Lower lobe of right lung (tissue), 2 donors: Measurements from ENCODE around the gene OGG1. TPM values are rescaled to one million over a fixed set of nuclear protein-coding genes. Genes with fewer than 3 reads are reported as not detected.

Source experiments
- ATAC-seq, 2 donors: fragments of 200-7000 bp; cut with Tn5 transposase; one replicate each; pipeline ENCODE4 v1.9.1; 2020 to 2022; ENCODE audit warnings: mild to moderate bottlenecking in 2 of 2, moderate library complexity in 2 of 2
- DNase-seq: peaks from one replicate; pipeline ENCODE4 v3.0.0-alpha.2; 2020
- H3K27ac ChIP-seq: fragments of 200-600 bp; one replicate; pipeline ENCODE4 v1.8.0; 2022
- H3K27me3 ChIP-seq: fragments of 200-600 bp; one replicate; pipeline ENCODE4 v1.8.0; 2022; ENCODE audit warnings: low read depth
- H3K36me3 ChIP-seq: fragments of 200-600 bp; one replicate; pipeline ENCODE4 v1.8.0; 2022; ENCODE audit warnings: mild to moderate bottlenecking
- H3K4me1 ChIP-seq: fragments of 200-600 bp; one replicate; pipeline ENCODE4 v1.8.0; 2022
- H3K4me3 ChIP-seq: fragments of 200-600 bp; one replicate; pipeline ENCODE4 v1.8.0; 2022; ENCODE audit warnings: mild to moderate bottlenecking
- H3K9me3 ChIP-seq: fragments of 200-600 bp; one replicate; pipeline ENCODE4 v1.8.0; 2022
- CTCF ChIP-seq: fragments of 200-600 bp; IDR thresholded peaks from one replicate; pipeline ENCODE4 v1.8.0; 2022; ENCODE audit warnings: antibody characterized with exemption, mild to moderate bottlenecking
- intact Hi-C: fragments of 100-400 bp; cut with DNase I; formaldehyde crosslinking; loops from one replicate; pipeline ENCODE4 v1.11.0; 2022
- total RNA-seq: library from RNA; stranded (reverse); fragmentation: NEBNext Ultra II Directional; extraction: Animal tissue kit (Norgen Biotek cat#: 25700); gene quantifications from one replicate; pipeline ENCODE4 v1.2.1, GENCODE V29; 2021
- donor health status: DM: no; HTN: yes; CAD: no; lungs with severe emphysema.

OGG1 gene
- total RNA-seq, 1 donor from 2014 or later = 21.5 TPM

GRCh38 chr3:9781978-9782603 is 32.3 kb downstream of the OGG1 start:
- Histone ChIP-seq H3K27ac (no peak overlapping the region), H3K9me3 (no peaks in the 10 kb centered on the region), H3K27me3 (no peaks in the 10 kb centered on the region), H3K4me1 (peaks cover 26% of the 10 kb centered on the region), H3K4me3 (no peak overlapping the region), H3K36me3 (peaks cover 71% of the 10 kb centered on the region)
- intact Hi-C loops = no loop called here
- DNase-seq = no peak
- TF ChIP-seq CTCF = no peak
- no peak for ATAC-seq

- peaks cover 78% of the 10 kb centered on the region for H3K36me3 ChIP-seq
- DNase-seq (no peak), ATAC-seq (no peak)
- intact Hi-C loops = no loop called here
- H3K27me3 ChIP-seq = no peaks in the 10 kb centered on the region
- peaks cover 24% of the 10 kb centered on the region for H3K4me1 ChIP-seq
- no peak for TF ChIP-seq CTCF
- no peaks in the 10 kb centered on the region for H3K9me3 ChIP-seq
- H3K27ac ChIP-seq = no peak overlapping the region
- no peak overlapping the region for H3K4me3 ChIP-seq
These were observed 33.0 kb downstream of the OGG1 start for GRCh38 chr3:9782770-9783169.

- no peak for TF ChIP-seq CTCF
- no peak overlapping the region for H3K27ac ChIP-seq
- intact Hi-C loops = no loop called here
- H3K27me3 ChIP-seq = no peaks in the 10 kb centered on the region
- DNase-seq = no peak
- H3K9me3 ChIP-seq = no peaks in the 10 kb centered on the region
- H3K36me3 ChIP-seq = peaks cover 90% of the 10 kb centered on the region
- peaks cover 14% of the 10 kb centered on the region for H3K4me1 ChIP-seq
- ATAC-seq = no peak
- H3K4me3 ChIP-seq = no peak overlapping the region
These were observed 34.2 kb downstream of the OGG1 start for GRCh38 chr3:9783954-9784353.

- ATAC-seq (no peak), DNase-seq (no peak)
- intact Hi-C loops = no loop called here
- Histone ChIP-seq H3K4me1 (peaks cover 10% of the 10 kb centered on the region), H3K27me3 (no peaks in the 10 kb centered on the region), H3K36me3 (peaks cover 96% of the 10 kb centered on the region), H3K4me3 (no peak overlapping the region), H3K9me3 (no peaks in the 10 kb centered on the region), H3K27ac (no peak overlapping the region)
- TF ChIP-seq CTCF = no peak
These were observed 35.2 kb downstream of the OGG1 start for GRCh38 chr3:9784965-9785364.

- intact Hi-C loops = no loop called here
- ATAC-seq (no peak), DNase-seq (no peak)
- TF ChIP-seq CTCF = no peak
- H3K36me3 ChIP-seq = peaks cover 96% of the 10 kb centered on the region
- no peak overlapping the region for H3K27ac ChIP-seq
- peaks cover 3% of the 10 kb centered on the region for H3K4me1 ChIP-seq
- H3K4me3 ChIP-seq = no peak overlapping the region
- H3K9me3 ChIP-seq = no peaks in the 10 kb centered on the region
- H3K27me3 ChIP-seq = no peaks in the 10 kb centered on the region
These were observed 35.9 kb downstream of the OGG1 start for GRCh38 chr3:9785602-9786001.
